Embryonic facial prominence (tissue), 1 donor: ENCODE results near the gene CHCHD10.
"Not testable (repeated sequence)": the region's sequence is repeated elsewhere in the genome, so short reads cannot be mapped to it uniquely, and the experiment has no call there.

Experiments used
- DNase-seq: peaks from one replicate; pipeline ENCODE4 v3.0.0-alpha.2; 2016; ENCODE audit errors: extremely low spot score

The CHCHD10 gene

DNA sequence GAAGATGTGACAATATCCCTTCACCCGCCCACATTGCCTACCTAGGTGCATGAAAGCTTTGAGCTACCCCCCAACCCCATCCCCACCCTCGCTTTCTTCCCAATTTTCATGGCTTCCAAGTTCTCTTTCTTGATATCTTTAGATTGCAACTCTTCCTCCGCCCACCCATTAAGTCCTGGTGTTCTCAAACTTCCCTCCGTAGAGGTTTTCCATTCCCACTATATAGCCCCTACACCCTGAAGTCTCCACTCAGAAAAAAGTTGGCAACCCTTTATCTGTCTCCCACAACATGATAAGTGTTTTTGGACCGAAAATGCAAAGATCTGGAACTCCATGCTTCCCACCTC lies 17.4 kb downstream of the CHCHD10 start:
- DNase-seq = no peak

DNA sequence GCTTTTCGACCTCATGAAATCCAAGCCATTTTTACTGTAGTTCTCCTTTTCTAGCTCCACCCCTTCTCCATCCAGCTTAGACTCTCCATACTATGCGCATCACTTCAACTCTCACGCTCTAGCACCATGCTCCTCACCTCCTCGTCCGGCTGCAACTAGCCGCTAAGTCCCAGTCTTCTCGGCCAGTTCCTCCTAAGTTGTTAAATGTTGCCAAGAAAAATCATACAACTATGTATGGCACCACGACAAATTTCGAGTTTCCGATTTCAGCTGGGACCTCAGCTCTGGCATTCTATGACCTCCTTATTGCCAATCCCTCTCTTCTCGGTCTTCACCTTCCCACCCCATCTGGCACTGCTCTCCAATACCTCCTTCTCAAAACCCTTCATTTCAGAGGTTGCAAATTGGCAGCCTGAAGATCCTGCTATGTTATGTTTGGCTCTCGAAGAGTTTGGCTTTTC lies 17.9 kb downstream of the CHCHD10 start:
- DNase-seq = no peak

DNA sequence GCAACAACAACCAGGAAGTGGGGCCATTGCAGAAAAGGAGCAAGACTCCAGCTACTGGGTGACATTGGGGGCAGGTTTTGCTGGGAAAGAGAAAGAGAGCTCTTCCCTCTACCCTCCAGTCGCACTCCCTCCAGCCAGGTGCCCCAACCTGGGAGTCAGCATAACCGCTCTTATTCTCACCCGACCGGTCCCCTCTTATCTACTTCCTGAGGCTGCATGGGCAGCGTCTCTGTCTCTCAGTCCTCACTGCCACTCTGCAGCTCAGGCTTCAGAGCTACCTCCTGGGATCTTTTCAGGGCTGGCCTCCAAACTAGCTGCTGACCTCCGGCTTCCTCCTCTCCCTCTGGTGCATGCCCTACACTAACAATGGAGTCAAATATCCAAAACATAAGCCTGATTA lies 22.0 kb downstream of the CHCHD10 start:
- DNase-seq = no peak

DNA sequence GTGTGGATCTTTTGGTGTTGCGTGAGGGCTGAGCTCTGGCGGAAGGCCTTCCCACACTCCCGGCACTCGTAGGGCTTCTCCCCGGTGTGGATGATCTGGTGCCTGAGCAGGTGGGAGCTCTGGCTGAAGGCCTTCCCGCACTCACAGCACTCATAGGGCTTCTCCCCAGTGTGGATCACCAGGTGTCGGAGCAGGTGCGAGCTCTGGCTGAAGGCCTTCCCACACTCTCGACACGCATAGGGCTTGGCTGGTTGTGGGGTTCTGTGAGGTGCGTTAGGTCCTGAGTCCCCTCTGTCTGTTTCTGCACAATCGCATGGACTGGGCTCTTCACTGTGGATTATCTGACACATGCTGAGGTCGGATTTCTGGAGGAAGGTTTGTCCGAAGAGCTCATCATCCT lies 23.3 kb downstream of the CHCHD10 start:
- no peak for DNase-seq

DNA sequence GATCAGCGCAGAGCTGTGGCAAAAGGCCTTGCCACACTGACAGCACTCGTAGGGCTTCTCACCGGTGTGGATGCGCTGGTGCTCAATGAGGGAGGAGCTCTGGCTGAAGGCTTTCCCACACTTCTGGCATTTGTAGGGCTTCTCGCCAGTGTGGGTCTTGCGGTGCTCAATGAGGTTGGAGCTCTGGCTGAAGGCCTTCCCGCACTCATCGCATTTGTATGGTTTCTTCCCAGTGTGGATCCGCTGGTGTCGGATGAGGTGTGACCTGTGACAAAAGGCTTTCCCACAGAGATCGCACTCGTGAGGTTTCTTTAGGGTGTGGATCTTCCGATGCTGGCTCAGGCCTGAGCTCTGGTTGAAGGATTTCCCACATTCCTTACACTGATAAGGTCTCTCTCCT lies 23.8 kb downstream of the CHCHD10 start:
- no peak for DNase-seq

DNA sequence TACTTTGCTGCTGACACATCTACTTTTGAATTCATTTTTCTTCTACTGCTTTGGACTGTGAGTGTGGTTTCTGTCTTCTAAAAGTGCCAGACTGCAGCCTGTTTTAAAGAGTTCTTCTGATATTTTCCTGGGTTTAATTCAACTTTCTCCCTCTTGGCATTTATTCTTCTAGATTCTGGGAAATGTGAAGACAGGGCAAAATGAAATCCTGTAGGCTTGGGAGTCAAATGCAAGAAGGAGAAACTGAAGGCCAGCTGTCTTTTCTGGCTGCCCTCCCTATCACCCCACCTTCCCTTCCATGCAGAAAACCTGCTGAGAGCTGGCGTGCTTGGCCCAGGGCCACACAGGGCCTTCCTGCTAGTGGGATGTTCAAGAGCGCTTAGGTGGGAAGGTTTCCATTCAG lies 24.5 kb downstream of the CHCHD10 start:
- DNase-seq = no peak

DNA sequence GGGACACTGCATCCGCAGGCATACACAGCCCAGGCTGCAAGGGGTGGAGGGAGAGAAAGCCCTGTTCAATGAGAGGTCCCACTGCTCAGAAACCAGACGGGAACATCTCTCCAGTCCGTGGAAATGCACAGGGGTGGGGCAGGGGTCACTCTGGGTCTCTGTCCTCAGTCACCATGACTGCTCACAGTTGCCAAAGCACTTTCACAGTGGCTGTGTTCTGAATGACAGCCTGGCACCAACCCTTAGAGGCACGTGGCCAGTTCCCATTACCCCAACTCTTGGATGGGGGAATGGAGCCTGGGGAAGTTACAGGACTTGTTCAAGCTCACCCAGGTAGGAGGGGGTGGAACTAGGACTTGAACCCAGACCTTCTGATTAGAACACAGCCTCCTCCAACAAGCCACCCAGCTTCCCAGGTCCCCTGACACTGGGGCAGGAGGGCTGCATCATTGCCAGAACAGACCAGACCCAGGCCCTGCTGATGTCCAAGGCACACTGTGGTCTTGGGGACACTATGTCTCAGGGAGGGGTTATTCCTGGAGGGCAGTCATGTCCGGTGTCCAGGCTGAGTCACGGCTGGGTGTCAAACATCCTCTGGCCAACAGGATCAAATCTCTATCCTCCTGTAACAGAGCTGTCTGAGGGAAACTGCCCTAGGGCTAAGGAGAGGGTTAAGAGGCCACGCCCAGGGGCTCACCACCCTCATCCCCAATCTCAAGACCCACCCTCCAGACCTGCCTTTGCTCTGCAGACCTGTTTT lies 25.1 kb downstream of the CHCHD10 start:
- no peak for DNase-seq

DNA sequence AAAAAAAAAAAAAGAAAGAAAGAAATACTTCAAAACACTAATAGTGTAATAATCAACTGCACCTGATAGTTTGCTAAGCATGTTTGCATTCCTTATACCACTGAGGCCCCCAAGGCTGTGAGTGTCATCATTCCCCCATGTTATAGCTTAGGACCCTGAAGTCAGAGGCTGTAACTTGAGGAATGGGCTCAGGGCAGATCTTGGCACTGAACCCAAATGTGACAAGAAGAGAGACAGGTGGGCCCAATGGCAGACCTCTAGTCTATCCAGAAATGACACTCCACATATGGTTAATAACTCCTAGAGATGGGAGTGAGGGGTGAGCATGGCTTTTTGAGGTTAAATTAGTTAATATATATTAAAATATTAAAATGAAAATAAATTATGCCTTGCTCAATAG lies 30.1 kb downstream of the CHCHD10 start:
- no peak for DNase-seq

DNA sequence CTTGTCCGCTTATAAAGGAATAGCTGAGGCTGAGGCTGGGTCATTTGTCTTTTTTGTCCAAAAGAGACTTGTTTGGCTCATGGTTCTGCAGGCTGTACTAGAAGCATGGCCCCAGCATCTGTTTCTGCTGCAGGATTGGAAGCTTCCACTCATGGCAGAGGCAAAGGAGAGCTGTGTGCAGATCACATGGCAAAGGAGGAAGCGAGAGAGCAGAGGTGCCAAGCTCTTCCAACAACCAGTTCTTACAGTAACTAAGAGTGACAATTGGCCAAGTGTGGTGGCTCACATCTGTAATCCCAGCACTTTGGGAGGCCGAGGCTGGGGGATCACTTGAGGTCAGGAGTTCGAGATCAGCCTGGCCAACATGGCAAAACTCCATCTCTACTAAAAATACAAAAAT lies 39.7 kb downstream of the CHCHD10 start:
- not testable (repeated sequence) for DNase-seq

DNA sequence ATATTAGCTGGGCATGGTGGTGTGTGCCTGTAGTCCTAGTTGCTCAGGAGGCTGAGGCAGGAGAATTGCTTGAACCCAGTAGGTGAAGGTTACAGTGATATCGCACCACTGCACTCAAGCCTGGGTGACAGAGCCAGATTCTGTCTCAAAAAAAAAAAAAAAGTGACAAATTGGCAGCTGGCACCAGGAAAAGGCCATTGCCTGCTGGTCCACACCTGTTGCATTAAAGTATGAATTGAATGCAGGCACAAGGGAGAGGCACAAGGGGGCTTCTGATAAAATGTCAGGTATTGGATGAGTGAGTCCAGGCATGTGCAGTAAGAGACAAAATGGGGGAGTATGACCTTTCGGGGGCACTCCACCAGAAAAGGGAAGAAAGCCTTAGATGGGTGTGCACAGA lies 45.0 kb downstream of the CHCHD10 start:
- no peak for DNase-seq

DNA sequence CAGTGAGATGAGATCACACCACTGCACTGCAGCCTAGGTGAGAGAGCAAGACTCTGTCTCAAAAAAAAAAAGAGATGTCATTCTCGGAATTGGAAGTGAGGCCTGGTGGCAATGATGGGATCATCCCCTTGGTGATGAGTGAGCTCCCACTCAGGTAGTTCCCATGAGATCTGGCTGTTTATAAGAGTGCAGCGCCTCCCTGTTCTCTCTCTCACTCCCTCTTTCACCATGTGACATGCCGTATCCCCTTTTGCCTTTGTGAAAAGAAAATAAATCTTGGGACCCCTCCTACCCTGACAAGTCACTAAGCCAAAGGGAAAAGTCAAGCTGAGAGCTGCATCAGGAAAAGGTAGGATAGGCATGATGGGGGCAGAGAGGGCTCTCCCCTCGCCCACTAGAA lies 45.6 kb downstream of the CHCHD10 start:
- DNase-seq = no peak

DNA sequence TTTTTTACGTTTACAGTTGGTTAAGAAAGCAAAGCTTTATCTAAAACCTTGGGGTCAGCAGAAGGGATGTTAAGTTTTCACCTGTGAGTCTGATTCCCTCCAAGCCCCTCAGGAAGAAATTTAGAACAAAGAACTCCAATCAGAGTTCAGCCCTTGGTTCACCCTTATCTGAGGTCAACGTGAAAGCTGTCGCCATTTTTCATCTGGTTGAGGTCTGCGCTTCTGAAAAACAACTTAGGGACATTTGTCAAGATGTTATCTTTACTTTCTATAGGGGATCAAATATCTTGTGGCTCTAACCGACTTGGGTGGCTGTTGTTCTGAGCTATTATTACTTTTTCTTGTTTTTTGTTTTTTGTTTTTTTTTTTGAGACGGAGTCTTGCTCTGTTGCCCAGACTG lies 46.9 kb downstream of the CHCHD10 start:
- no peak for DNase-seq

DNA sequence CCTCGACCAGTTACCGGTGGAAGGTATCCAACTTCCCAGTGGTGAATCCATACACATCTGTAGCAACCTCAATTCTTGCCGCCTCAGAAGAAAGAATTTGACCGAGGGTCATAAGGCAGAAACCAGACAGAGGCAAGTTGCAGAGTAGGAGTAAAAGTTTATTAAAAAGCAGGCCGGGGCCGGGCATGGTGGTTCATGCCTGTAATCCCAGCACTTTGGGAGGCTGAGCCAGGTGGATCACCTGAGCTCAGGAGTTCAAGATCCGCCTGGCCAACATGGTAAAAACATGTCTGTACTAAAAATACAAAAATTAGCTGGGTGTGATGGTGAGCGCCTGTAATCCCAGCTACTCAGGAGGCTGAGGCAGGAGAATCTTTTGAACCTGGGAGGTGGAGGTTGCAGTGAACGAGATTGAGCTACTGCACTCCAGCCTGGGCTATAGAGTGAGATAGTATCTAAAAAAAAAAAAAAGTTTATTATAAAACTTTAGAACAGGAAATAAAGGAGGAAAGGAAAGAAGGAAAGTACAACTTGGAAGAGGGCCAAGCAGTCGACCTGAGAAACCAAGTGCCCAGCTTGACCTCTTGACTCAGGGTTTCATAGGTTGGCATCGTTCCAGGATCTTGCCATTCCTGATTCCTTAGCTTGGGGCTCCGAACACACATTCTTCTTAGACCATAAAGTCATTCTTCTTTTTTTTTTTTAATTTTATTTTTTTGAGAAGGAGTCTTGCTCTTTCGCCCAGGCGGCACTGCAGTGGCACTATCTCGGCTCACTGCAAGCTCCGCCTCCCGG lies 49.2 kb downstream of the CHCHD10 start:
- DNase-seq = no peak

DNA sequence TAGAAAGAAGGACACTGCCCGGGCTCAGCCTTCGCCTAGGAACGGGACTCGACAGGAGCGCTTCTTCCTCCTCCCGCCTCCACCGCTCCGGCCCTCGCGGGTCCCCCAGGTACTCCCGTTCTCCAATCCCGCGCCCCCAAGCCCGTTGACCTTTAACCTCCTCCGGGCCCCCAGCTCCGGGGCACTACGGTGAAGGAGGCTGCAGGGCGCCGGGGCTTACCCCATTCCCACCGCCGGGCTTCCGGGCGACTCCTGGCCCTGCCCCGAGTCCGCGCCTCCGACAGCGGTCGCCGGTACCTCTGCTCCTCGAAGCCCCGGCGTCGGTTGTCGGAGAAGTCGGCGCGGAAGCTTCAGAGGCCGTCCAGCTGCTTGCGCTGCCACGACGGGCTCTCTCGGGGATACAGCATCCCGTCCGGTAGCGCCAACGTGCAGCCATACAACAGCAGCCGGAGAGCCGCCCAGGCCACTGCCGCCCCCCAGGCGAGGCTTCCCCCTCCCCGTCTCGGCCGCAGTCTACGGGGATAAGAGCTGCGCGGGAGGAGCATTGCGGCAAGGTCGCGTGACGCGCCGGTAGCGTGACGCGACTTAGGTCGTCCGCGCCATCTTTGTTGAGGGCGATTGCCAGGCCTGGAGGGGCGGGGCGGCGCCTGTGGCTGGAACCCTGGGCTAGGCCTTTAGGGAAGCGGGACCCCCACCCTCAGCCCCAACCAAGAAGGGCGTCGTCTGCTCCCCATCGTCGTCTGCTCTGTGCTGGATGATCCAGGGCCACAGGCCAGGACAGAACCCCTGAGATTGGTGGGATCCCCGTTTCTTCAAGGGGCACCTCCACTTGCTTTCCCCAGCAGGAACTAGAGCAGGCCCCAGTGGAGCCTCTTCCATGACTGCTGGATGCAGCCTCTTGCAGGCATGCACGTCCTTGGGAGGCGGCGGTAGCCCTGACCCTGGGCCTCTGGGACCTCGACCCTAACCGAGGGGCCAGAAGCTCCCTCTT lies 50.7 kb downstream of the CHCHD10 start:
- DNase-seq = peak; percentile 58
